NCI-H748 (cell line): ENCODE results near the gene TIMM21.

Source experiments
- DNase-seq: peaks from one replicate; lab custom pipeline; 2025; ENCODE audit not compliant: unreplicated experiment; lab: John Stamatoyannopoulos, UW

Gene TIMM21

DNA sequence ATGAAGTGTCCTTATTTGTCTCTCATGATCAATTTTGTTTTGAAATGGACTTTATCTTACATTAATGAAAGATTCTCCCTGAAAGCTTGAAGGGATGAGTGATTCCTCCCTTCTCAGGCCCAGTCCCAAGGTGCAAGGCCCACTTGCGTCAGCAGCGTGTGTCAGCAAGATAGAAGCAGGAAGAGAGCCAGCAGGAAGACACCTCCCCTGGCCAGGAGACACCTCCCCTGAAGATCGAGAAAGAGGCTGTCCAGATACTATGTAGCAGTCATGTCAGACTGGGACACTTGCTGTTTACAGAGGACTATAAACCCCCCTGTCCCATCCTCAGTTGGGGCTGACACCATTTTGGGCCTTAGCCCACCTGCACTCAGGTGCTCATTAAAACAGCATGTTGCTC is 38.3 kb downstream of the TIMM21 start:
- no peak for DNase-seq

DNA sequence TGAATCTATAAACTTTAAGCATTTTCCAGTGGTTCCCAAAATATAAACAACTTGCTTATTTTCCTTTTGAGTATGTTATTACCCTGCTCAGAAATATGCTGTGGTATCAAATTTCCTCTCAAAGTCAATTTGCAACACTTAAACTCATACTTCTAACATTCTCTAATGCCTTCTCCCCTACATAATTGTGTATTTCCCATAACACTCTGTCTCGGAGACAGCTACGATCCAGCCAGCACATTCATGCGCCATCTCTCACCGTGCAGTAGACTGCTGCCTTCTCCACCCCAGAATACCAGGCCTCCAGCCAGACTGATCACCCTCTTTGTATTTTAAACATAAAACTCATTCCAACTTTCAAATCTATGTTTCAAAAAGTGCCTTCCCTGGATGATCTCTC is 41.8 kb downstream of the TIMM21 start:
- DNase-seq, result no peak

DNA sequence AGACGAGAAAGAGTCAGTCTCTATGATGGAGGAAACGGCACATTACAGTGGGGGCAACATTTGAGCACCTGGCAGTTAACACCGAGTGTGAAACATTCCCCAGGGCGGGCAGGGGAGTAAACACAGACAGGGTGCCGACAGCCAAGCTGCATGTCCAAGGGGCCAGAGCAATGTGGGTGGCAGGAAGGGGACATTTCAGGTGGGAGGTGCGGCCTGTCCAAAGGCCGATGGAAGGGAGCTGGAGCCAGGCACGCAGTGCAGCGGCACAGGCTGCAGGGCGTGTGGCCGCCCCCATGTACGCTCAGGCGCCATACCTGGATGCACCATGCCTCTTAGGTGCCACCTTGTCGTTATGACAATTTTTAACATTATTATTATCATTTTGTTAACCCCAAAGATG is 43.3 kb downstream of the TIMM21 start:
- no peak for DNase-seq

DNA sequence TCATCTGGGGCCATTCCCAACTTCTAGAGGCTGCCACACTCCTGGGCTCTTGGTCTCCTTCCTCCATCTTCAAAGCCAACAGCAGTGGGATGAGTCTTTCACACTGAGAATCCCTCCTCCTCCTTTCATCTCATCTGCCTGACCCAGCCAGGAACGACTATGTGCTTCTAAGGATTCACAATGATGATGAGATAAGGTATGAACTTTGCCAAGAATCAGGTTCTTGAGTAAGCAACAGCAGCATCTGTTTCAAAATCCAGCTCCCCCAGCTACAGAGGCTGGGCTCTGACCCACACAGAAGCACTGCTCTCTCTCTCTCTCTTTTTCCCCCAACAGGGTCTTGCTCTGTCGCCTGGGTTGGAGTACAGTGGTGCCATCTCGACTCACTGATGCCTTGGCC is 46.4 kb downstream of the TIMM21 start:
- no peak for DNase-seq

DNA sequence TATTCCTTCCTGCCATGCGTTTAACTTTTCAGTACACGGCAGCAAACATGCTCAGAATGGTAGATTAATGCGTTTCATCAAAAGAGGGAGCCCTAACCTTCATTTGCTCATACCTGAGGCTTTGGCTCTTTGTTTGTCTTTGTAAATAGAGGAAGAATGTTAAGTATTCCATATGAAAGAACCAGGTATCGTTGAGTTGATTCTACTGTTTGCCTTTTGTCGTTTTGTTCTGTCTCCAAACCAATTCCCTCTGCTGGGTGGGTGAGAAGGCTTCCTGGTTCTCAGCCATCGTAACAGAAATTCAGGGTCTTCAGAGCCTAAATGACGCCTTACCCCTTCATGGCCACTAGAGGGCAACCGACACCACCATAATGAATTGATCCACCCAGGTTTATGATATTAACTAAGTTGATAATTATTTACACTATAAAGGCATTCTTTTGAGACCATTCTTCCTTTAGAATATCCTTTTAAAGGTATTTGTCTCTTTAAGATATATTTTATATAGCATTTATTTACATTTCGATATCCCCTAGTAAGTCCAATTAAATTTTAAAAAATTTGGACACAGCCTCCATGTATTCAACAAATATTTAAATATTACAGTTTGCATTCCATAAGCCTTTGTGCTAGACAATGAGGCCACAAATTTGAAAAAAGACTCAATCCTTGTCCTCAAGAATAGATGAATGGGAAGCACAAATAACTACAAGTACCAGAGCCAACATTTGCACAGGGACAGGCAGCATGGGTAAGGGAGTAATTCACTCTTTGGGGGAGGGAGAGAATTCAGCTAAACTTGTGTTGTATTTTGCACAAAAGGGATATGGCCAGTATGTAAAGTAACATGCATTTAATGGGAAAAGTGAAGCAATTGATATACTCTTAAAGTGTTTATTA is 48.1 kb downstream of the TIMM21 start:
- peak; percentile 68 for DNase-seq

DNA sequence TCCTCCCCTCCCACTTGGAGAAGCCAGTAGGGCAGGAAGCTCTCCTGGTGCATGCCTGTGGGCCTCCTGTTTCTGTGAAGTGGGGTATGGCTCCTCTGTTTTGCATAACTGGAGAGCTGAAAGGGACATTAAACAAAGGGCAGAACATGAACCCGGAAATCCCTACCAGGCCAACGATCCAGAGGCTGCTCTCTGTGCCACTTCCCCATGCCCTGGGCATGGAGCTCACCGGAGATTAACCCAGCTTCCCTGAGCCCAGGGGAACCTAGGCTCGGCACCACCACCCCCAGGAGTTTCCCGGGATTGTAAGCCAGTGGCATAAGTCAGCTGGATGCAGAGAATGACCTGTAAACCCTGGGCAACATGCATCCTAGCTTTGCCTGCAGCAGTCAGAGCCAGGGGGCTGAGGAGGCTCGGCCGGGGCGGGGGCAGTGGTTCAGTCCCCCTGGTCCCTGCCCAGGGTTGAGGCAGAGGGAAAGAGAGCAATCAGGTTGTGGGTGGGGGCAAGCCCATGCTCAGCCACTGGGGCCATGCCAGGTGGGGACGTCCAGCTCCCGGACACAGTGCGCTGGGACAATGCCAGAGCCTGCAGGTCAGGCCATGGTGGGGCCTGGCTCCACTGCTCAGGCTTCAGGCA is 49.5 kb downstream of the TIMM21 start:
- DNase-seq, result no peak

DNA sequence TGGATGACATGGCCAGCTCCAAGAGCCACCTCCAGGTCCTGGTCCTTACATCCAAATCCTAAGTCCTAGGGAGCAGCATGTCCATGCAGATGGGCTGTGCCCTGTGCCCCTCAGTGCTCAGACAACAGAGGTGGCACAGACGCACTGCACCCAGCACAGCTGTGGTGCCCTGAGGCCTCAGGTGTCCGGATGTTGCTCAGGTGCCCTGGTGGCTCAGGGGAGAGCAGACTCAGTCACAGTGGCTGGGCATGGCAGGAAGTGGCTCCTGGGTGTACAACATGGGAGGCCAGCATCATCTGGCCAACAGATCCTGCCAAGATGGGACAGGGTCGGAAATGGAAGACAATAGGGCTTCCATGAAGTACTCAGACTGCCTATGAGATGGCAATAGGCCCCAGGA is 50.1 kb downstream of the TIMM21 start:
- DNase-seq, result no peak

DNA sequence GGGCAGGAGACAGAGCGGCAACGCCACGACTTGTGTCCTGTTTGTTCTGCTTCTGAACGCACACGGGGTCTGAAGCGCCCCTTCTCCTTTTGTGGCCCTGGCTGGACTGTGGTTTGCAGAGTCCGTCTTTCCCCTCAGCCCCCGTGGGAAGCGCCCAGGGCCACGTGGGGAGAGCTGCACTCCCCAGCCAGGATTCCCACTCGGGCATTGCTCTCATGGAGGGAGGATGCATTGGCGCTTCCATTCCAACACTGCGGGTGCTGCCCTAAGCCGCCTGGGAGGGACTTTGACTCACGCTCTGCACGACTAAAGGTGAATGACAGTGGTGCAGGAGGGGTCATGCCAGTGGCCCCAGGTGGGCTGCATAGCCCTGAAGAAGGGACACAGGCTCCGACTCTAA is 52.5 kb downstream of the TIMM21 start:
- DNase-seq, result no peak

DNA sequence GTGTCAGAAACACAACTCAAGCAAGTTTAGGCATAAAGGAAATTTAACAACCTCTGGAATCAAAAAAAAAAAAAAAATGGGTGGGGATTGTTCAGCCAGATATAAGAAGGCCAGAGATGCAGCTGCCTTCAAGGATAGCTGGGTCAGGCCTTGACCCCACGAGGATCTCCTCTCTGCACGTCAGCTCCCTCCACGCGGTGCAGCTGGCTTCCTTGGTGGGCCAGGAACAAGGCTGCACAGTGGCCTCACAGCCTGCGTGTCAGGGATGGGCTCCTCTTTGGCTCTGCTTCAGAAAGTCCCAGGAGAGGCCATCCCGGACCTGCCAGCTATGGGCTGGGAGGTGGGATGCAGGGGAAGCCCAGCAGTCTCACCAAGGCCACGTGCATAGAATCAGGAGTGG is 55.5 kb downstream of the TIMM21 start:
- no peak for DNase-seq

DNA sequence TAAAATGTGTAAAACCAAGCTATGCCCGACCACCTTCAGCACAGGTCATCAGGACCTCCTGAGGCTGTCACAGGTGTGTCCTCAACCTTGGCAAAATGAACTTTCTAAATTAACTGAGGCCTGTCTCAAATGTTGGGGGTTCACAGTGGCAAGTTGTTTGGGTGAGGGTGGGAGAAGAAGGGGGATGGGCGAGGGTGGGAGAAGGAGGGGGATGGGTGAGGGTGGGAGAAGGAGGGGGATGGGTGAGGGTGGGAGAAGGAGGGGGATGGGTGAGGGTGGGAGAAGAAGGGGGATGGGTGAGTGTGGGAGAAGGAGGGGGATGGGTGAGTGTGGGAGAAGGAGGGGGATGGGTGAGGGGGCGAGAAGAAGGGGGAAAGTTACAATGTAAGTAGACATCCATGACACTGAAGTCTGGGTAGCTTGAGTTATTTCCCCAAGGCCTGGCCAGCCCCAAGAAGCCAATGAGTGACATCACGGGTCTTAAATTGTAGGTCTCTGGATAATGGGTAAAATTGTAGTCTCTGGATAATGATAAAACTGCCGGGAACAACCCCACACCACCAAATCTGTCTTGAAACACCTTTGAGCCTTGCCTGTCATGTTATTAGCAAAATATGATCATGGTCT is 56.3 kb downstream of the TIMM21 start:
- no peak for DNase-seq
